Loucy (cell line): ENCODE measurements around the gene ADCY2.

Experiments
- EZH2phosphoT487 ChIP-seq: fragments of 200-600 bp; IDR thresholded peaks from 2 replicates; pipeline ENCODE4 v1.6.1; 2018; ENCODE audit warnings: antibody characterized with exemption, mild to moderate bottlenecking, moderate library complexity, borderline replicate concordance
- TF ChIP-seq, protein P1 (sequence below): fragments of 200-600 bp; sonication (generic); conservative IDR thresholded peaks from 2 replicates; pipeline ENCODE4 v1.5.1; 2014; ENCODE audit warnings: mild to moderate bottlenecking, antibody characterized with exemption, low read length

DNA sequence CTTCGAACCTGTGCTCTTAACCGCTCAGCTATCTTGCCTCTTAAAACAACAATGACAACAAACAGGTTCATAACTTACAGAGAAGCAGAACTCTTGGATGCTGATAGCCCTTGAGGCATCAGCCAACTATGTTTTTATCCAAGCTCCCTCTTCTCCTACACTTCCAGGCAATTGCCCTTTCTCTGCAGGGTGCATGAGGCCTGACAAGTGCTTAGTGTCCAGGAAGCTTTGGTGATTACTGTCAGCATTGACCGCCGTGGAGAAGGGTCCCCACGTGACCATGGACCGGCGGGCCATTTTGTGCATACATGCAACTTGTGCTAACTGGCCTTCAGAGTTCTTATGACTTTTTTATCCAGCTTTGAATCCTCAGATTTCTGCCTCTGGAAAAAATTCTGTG is 71.2 kb downstream of the ADCY2 start:
- TF ChIP-seq, protein P1, sequence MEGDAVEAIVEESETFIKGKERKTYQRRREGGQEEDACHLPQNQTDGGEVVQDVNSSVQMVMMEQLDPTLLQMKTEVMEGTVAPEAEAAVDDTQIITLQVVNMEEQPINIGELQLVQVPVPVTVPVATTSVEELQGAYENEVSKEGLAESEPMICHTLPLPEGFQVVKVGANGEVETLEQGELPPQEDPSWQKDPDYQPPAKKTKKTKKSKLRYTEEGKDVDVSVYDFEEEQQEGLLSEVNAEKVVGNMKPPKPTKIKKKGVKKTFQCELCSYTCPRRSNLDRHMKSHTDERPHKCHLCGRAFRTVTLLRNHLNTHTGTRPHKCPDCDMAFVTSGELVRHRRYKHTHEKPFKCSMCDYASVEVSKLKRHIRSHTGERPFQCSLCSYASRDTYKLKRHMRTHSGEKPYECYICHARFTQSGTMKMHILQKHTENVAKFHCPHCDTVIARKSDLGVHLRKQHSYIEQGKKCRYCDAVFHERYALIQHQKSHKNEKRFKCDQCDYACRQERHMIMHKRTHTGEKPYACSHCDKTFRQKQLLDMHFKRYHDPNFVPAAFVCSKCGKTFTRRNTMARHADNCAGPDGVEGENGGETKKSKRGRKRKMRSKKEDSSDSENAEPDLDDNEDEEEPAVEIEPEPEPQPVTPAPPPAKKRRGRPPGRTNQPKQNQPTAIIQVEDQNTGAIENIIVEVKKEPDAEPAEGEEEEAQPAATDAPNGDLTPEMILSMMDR: no peak
- no peak for TF ChIP-seq EZH2phosphoT487
